ENCODE measurements around the gene VCAN. TPM values are rescaled to one million over a fixed set of nuclear protein-coding genes. Genes with fewer than 3 reads are reported as not detected.

VCAN gene
- total RNA-seq, 1 donor from 2014 or later: 678 TPM

- Mint-ChIP-seq H3K4me3 (no peak overlapping the region), H3K27me3 (ENCODE audit: low read depth) (no peaks in the 10 kb centered on the region), H3K27ac (no peak overlapping the region), H3K36me3 (peaks cover 17% of the 10 kb centered on the region), H3K9me3 (no peaks in the 10 kb centered on the region), H3K4me1 (peaks cover 28% of the 10 kb centered on the region)
- DNase-seq (ENCODE audit: low spot score in 2 of 2, unreplicated experiment in 2 of 2): no peak
- no peak for TF ChIP-seq CTCF (IDR thresholded peaks at IDR 0.05; ENCODE audit: unreplicated experiment)
Observed at GRCh38 chr5:83555263-83555662, 83.7 kb downstream of the VCAN start.

GRCh38 chr5:83556190-83556589, 84.6 kb downstream of the VCAN start:
- H3K36me3 Mint-ChIP-seq: peaks cover 23% of the 10 kb centered on the region
- TF ChIP-seq CTCF (IDR thresholded peaks at IDR 0.05; ENCODE audit: unreplicated experiment): no peak
- H3K27ac Mint-ChIP-seq: peak overlapping the region; percentile 31
- H3K4me1 Mint-ChIP-seq: peaks cover 28% of the 10 kb centered on the region
- no peak for DNase-seq (ENCODE audit: low spot score in 2 of 2, unreplicated experiment in 2 of 2)
- H3K9me3 Mint-ChIP-seq: no peaks in the 10 kb centered on the region
- H3K27me3 Mint-ChIP-seq (ENCODE audit: low read depth): no peaks in the 10 kb centered on the region
- H3K4me3 Mint-ChIP-seq: no peak overlapping the region

- no peak for DNase-seq (ENCODE audit: low spot score in 2 of 2, unreplicated experiment in 2 of 2)
- Mint-ChIP-seq H3K4me3 (no peak overlapping the region), H3K27ac (peak overlapping the region; percentile 54), H3K4me1 (peaks cover 37% of the 10 kb centered on the region), H3K27me3 (ENCODE audit: low read depth) (no peaks in the 10 kb centered on the region), H3K36me3 (peaks cover 11% of the 10 kb centered on the region), H3K9me3 (no peaks in the 10 kb centered on the region)
- TF ChIP-seq CTCF (IDR thresholded peaks at IDR 0.05; ENCODE audit: unreplicated experiment): no peak
Observed at GRCh38 chr5:83559118-83559785, 87.7 kb downstream of the VCAN start.

- Mint-ChIP-seq H3K9me3 (no peaks in the 10 kb centered on the region), H3K36me3 (peaks cover 9% of the 10 kb centered on the region), H3K4me3 (no peak overlapping the region), H3K27me3 (ENCODE audit: low read depth) (no peaks in the 10 kb centered on the region), H3K4me1 (peaks cover 40% of the 10 kb centered on the region), H3K27ac (no peak overlapping the region)
- DNase-seq (ENCODE audit: low spot score in 2 of 2, unreplicated experiment in 2 of 2): no peak
- TF ChIP-seq CTCF (IDR thresholded peaks at IDR 0.05; ENCODE audit: unreplicated experiment): no peak
Observed at GRCh38 chr5:83562071-83562606, 90.6 kb downstream of the VCAN start.

GRCh38 chr5:83562791-83563557, 91.4 kb downstream of the VCAN start:
- Mint-ChIP-seq H3K9me3 (no peaks in the 10 kb centered on the region), H3K4me3 (no peak overlapping the region), H3K27ac (peak overlapping the region; percentile 23), H3K4me1 (peaks cover 35% of the 10 kb centered on the region), H3K36me3 (peaks cover 9% of the 10 kb centered on the region), H3K27me3 (ENCODE audit: low read depth) (no peaks in the 10 kb centered on the region)
- no peak for DNase-seq (ENCODE audit: low spot score in 2 of 2, unreplicated experiment in 2 of 2)
- TF ChIP-seq CTCF (IDR thresholded peaks at IDR 0.05; ENCODE audit: unreplicated experiment): no peak

All from mesothelial cell of epicardium (in vitro differentiated cells).